Amniotic stem cell (primary cell): ENCODE measurements around the gene CACNA1F.
A peak's percentile ranks its signal among the peaks of the same experiment; 100 is the strongest.

ENCODE experiments used
- DNase-seq: peaks from one replicate; lab custom pipeline; 2025; lab: John Stamatoyannopoulos, UW

CACNA1F gene

DNA sequence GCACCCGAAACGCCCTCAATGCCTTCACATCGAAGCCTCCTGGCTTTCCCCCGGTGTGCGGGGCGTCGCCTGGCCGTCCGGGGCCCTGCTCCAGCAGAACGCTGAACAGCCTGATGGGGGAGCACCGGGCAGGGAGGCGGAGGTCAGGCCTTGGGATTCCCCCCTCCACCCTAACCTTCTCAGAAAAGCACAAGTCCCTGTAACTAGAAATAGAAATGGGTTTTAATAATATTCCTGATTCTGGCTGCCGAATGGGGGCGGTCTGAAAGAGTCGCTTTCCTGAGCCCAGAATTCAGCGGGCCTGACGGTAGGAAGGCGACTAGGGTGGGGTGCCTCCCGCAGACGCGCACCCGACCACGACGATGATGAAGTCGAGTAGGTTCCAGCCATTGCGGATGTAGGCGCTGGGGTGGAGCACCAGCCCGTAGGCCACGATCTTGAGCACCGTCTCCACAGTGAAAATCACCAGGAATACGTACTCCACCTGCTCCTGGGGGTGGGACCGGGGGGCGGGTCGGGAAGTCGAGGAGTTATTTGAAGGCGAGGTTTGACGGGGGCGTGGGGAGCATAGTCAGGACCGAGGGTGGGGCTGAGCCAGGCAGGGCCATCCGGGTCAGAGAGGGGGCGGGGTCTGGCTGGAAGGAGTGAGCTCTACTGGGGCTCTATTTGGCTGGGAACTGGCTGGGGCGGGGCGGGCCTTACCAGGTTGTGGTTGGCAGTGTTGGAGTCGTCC is 2.5 kb downstream of the CACNA1F start:
- no peak for DNase-seq

- no peak for DNase-seq
Measured at GRCh38 chrX:49228185-49228584, 5.0 kb downstream of the CACNA1F start.

DNA sequence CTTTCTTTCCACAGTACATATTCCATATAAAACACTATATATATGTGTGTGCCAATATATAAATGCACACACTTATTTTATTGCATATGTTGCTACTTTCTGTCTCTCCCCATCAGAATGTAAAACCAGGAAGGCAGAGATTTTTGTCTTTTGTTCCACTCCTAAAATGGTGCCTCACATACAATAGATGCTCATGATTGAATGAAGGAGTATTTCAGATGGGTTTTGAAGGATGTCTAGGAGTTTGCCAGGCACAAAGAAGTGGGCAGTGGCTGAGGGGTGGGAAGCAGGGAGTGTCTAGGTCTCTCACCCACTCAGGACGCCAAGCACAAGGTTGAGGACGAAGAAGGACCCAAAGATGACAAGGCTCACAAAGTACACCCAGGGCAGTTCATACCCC is 5.4 kb downstream of the CACNA1F start:
- no peak for DNase-seq

GRCh38 chrX:49226946-49227345 is 6.2 kb downstream of the CACNA1F start:
- DNase-seq, result no peak

- DNase-seq, result no peak
Measured at GRCh38 chrX:49225858-49226257, 7.3 kb downstream of the CACNA1F start.

DNA sequence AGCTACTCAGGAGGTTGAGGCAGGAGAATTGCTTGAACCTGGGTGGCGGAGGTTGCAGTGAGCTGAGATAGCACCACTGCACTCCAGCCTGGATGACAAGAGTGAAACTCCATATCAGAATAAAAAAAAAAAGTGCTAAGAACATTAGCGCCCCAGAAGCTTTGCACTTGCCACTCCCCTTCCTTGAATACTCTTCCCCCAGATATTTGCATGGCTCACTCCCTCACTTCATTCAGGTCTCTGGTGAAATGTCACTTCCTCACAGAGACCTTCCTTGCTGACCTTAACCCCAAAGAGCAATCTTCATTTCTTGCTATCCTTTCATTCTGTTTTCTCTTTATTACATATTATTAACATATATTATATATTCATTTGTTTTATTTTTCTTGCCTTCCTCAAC is 11.3 kb downstream of the CACNA1F start:
- DNase-seq, result no peak

DNA sequence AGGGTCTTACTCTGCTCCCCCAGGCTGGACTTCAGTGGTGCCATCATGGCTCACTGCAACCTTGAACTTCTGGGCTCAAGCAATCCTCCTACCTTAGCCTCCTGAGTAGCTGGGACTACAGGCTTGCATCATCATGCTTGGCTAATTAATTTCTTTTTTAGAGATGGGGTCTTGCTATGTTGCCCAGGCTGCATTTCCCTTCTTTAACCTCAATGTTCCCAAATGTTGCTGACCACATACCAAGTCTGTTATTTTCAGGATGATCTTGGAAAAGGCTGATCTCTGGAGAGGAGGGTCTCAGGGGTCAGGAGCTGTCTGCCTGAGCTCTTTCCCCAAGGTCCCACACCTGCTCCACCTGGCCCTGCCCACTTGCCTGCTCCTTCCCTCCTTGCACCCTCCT is 13.0 kb downstream of the CACNA1F start:
- DNase-seq, result no peak

DNA sequence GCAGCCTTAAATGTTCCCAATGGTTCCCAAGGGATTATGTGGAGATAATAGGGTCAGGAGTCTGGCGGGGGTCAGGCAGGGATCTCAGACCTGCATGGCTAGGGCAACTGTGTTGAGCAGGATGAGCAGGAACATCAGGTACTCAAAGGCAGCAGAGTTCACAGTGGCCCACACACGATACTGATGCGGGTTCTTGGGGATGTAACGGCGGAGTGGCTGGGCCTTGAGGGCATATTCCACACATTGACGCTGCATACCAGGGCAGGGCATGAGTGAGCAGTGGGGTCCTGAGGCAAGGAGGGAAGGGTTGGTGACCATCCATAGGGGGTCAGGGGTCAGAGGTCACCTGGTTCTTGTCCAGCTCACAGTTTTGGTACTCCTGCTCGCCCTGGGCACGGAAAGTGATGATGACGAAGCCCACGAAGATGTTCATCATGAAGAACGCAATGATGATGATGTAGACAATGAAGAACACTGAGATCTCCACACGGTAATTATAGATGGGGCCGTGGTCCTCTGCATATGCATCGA is 18.1 kb downstream of the CACNA1F start:
- DNase-seq, result no peak

DNA sequence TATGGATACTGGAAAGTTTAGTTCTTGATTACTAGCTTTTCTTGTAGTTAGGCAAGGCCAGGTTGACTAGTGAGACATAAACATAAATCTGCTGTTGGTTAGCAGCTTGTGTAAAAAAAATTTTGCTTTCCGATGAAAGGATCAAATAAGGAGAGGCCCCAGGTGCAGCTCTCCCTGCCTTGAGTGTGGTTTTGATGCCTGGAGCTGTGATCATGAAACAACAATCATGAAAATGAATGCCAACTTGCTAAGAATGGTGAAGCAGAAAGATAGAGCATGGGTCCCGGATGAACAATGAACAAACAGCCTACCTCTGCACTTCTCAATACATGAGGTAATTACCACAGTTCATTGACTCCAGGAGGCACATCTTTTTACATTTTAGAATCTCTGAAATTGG is 18.7 kb downstream of the CACNA1F start:
- no peak for DNase-seq

GRCh38 chrX:49212861-49213260 is 20.3 kb downstream of the CACNA1F start:
- no peak for DNase-seq

DNA sequence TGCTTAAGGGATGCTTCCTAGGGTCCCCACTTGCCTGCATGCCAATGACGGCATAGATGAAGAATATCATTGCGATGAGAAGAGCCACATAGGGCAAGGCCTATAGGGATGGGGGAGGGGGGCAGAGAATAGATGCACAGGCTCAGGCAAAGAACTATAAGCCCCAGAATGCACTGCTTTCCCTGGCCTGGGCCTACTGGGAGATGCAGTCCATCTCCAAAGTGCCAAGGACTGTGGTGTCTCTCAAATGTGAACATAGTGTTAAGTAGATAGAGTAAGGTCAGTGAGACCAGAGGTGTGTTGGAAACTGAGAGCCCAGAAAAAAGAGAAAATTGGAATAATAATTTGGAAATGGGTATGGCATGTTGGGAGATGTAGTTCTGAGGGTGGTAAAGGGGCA is 20.9 kb downstream of the CACNA1F start:
- DNase-seq, result no peak

- DNase-seq, result no peak
Measured at GRCh38 chrX:49211074-49211473, 22.1 kb downstream of the CACNA1F start.

DNA sequence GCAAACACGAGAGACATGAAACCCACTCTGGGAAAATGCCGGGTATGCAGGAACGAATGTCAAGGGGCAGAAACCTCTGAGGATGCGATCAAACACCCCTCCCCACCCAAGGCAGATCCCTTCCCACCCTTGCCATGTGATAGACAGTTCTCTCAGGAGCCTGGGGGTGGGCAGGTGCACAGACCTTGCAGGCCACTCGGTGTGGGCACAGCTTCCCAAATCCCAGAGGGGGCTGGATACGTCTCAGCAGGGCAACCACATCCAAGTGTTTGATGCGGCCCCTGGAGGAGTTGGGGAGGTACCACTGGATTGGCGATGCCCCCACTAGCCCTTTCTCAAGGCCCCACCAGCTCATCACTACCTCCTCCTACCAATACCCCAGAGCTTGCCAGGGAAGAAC is 22.7 kb downstream of the CACNA1F start:
- DNase-seq, result no peak

DNA sequence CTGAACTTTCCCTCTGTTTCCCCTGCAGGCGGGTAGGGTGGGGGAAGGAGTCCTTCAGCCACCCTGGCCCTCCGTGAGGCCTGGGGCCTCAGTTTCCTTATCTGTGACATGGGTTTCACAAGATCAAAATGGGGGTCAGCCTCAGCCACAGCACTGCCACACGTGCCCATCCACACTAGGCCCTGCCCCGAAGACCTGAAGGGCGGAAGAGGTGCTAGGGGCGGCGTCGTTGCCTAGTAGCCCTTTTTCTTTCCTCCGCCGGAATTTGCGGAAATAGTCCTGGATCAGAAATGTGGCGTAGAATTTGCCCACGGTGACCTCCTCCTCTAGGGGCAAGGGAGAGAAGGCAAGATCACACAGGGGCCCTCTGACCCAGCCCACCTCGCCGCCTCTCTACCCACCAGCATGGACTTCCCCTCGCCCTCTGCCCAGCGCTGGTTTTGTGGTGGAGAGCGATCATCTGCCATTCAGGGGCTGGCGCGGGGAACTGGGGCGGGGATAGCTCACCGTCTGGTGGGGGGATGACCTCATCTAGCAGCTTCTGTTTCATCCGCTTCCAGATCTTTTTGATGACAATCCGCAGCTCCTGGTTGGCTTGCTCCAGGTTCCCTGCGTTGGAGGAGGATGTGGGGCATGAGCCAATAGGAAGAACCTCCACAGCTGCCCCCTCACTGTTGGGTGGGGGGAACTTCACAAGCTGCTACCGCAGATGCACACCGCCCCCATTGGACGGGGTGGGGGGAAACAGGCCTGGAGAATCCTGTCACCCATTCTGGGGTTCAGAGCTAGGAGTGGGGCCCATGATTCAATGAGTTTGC is 23.5 kb downstream of the CACNA1F start:
- DNase-seq, result no peak

DNA sequence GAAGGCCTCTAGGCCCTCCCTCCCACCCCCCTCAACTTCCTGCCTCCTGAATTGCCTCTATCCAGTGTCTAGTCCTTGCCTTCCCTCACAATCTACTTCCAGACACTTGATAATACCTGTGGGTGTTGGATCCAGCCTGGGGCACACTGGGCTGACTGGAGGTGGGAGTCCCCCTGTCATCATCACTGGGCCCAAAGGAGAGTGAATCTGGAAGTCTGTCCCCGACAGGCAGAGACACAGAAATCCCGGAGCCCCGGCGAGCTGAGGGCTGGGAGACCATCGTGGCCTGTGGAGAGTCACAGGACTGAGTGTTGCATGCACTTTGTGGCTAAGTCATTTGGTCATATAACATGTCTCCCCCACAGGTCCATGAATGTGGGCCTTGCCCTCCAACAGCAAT is 24.7 kb downstream of the CACNA1F start:
- DNase-seq, result no peak

DNA sequence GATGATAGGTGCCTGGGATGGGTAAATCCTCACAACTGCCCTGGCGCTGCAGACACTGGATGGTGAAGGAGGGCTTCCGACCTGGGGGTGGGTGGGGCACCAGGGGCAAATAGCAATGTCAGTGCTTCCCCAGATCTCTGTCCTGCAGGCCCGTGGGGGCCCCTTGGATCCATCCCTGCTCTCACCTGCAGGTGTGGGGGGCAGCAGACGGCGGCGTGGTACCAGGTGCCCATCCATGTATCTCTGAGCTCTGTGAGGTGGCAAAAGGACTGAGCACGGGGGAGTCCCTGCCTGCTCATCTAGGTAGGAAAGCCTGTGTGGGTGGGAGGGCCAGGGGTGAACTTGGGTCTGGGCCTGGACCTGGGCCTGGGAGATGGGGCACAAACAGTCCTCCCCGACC is 26.6 kb downstream of the CACNA1F start:
- DNase-seq, result no peak

DNA sequence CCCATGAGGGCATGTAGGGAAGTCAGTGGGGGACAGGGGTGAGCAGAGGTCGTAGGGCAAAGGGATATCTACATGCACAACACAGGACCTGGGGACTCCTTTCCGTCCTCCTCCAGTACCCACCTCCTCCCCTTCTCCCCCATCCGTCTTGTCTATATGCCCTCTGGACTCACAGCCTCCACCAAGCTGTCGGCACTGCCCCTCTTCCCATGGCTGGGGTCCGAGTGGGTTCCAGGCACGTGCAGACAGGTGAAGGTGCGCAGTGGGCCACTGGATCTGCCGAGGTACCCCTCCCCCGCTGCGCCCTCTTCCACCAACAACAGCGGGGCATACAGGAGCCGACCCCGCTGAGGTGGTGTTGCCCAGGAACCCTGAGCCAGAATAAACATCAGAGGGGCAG is 27.7 kb downstream of the CACNA1F start:
- DNase-seq, result no peak

- DNase-seq, result no peak
Measured at GRCh38 chrX:49204709-49205108, 28.4 kb downstream of the CACNA1F start.

GRCh38 chrX:49204017-49204416 is 29.1 kb downstream of the CACNA1F start:
- no peak for DNase-seq

DNA sequence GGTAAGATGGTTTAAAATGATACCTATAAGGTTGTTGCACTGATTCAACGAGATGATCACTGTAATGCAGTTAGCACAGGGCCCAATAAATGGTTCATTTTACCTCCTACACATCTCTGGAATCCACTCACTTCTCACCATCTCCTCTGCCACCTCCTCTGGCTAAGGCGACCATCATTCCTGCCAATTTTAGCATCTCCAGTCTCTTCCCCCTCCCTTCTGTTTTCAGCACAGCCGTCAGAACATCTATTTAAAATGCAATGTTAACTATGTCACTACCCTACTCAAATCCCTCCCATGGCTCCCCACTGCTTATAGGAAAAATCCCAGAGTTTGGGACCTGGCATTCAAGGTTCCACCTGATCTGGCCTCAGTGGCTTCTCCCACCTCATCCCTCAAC is 29.6 kb downstream of the CACNA1F start:
- no peak for DNase-seq

- no peak for DNase-seq
Measured at GRCh38 chrX:49202022-49202421, 31.1 kb downstream of the CACNA1F start.

GRCh38 chrX:49199906-49200771 is 33.0 kb downstream of the CACNA1F start, which contains the start of gene SYP:
Gene SYP, minus strand, starts transcription at chrX:49200193. Its CDS starts 7 bp downstream, at chrX:49200186.
- peak; percentile 38 for DNase-seq

- no peak for DNase-seq
Measured at GRCh38 chrX:49199315-49199595, 33.9 kb downstream of the CACNA1F start.
